AG04449 (cell line): ENCODE results near the gene B3GNT2.
"Not testable (repeated sequence)": the region's sequence is repeated elsewhere in the genome, so short reads cannot be mapped to it uniquely, and the experiment has no call there.

ENCODE experiments used
- CTCF ChIA-PET: fragments of 350-600 bp; formaldehyde crosslinking; extraction: SDS; loops from one replicate; lab custom pipeline; 2021; ENCODE audit warnings: antibody characterized with exemption; lab: Yijun Ruan, JAX
- POLR2A ChIA-PET: fragments of 400-600, 350-600 bp; formaldehyde crosslinking; extraction: SDS; loops from one replicate; lab custom pipeline; 2020; ENCODE audit warnings: antibody characterized with exemption, inconsistent platforms; lab: Yijun Ruan, JAX
- DNase-seq: peaks from one replicate; pipeline ENCODE4 v3.0.0-alpha.2; 2010; ENCODE audit warnings: low read depth, low spot score
- H3K4me3 ChIP-seq: 2 replicates; pipeline ENCODE4 v1.5.1; 2011; ENCODE audit warnings: low read depth, mild to moderate bottlenecking, control low read depth, low read length
- CTCF ChIP-seq: IDR thresholded peaks from one replicate; pipeline ENCODE4 v1.5.1; 2011; ENCODE audit warnings: mild to moderate bottlenecking, moderate library complexity, low read length, control low read depth, inconsistent platforms; ENCODE audit not compliant: insufficient read depth; ENCODE audit errors: missing control alignments

Gene B3GNT2

GRCh38 chr2:62152000-62152399, 43.9 kb upstream of the B3GNT2 start:
- no peak for DNase-seq
- no peak overlapping the region for H3K4me3 ChIP-seq
- CTCF ChIA-PET = no interaction called here
- TF ChIP-seq CTCF = no peak
- POLR2A ChIA-PET = no interaction called here

- ChIA-PET POLR2A (no interaction called here), CTCF (interaction anchor here (0.6 kb wide), 1 partner anchor 179 kb away, joined by 3 read pairs; no protein-coding TSS in a partner anchor)
- no peak for DNase-seq
- TF ChIP-seq CTCF = no peak
- H3K4me3 ChIP-seq = no peak overlapping the region
Observed at GRCh38 chr2:62156861-62157496, 38.9 kb upstream of the B3GNT2 start.

- no peak overlapping the region for H3K4me3 ChIP-seq
- ChIA-PET CTCF (no interaction called here), POLR2A (no interaction called here)
- TF ChIP-seq CTCF = no peak
- DNase-seq = no peak
Observed at GRCh38 chr2:62158444-62159121, 37.3 kb upstream of the B3GNT2 start.

- DNase-seq, CTCF ChIA-PET, POLR2A ChIA-PET: not testable (repeated sequence)
Observed at GRCh38 chr2:62160691-62161090, 35.2 kb upstream of the B3GNT2 start.

GRCh38 chr2:62163106-62163831, 32.6 kb upstream of the B3GNT2 start:
- no peak for DNase-seq
- ChIA-PET POLR2A (no interaction called here), CTCF (no interaction called here)
- TF ChIP-seq CTCF = no peak
- H3K4me3 ChIP-seq = no peak overlapping the region

More at GRCh38 chr2:62160691-62161090, 35.2 kb upstream of the B3GNT2 start:
- not testable (repeated sequence) for H3K4me3 ChIP-seq

- no peak for DNase-seq
- H3K4me3 ChIP-seq = no peak overlapping the region
- TF ChIP-seq CTCF = no peak
- ChIA-PET POLR2A (no interaction called here), CTCF (interaction anchor here (1.1 kb wide), 1 partner anchor 14 kb away, joined by 3 read pairs; no protein-coding TSS in a partner anchor)
Observed at GRCh38 chr2:62163834-62164233, 32.1 kb upstream of the B3GNT2 start.
